NCI-H2171 treated with DMSO at 0.1 percent for 48 hours (cell line): ENCODE data around the gene PALD1.

Source experiments
- DNase-seq: peaks from one replicate; lab custom pipeline; 2025; lab: John Stamatoyannopoulos, UW

PALD1 gene

DNA sequence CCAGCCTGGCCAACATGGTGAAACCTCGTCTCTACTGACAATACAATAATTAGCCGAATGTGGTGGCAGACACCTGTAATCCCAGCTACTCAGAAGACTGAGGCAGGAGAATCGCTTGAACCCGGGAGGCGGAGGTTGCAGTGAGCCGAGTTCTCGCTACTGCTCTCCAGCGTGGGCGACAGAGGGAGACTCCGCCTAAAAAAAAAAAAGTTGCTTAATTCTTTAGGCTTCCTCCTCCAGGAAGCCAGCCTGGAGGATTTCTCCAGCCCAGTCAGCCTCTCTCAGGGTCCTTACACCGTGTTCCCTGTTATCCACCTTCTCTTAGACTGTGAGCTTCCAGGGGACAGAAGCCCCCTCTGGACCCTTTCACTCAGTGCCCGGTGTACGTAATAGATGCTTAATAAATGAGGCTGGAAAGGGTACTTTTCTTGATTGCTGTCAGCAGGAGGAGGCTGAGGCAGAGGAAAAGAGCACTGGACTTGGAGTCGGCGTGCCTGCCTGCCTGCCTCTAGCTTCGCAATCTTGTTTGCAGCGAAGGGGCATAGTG lies 20.7 kb upstream of the PALD1 start:
- DNase-seq: no peak

DNA sequence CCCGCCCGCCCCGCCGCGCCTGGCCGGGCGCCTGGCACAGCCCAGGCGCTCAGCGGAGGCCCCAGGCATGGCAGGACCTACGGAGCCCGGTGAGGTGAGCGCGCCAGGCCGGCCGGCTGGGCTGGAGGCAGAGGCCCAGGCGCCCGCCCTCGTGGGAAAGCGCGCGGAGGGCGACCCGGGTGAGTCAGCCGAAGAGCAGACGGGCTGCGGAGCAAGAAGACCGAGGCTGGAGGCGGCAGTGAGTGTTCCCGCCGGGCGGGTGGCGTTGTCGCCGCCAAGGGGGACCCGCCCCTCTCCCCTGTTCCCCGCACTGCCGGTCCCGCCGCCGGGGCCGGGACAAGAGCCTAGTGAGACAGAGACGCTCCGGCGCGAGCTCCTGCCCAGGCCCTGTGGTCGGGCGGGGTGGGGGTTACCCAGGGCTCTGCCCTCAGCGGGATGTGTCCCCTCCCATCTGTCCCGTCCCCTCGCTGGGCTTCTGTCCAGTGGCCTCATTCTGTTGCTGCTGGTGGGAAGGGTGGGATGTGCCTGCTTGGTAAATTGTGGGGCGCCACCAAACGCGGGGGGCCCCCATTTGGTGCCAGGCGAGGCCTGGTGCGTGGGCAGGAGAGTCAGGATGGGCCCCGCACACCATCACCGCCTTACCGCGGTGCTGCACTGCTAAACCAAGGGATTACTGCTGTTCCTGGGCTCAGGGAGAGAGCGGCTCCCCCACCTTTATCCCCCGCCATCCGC lies 20.1 kb upstream of the PALD1 start:
- DNase-seq: no peak

DNA sequence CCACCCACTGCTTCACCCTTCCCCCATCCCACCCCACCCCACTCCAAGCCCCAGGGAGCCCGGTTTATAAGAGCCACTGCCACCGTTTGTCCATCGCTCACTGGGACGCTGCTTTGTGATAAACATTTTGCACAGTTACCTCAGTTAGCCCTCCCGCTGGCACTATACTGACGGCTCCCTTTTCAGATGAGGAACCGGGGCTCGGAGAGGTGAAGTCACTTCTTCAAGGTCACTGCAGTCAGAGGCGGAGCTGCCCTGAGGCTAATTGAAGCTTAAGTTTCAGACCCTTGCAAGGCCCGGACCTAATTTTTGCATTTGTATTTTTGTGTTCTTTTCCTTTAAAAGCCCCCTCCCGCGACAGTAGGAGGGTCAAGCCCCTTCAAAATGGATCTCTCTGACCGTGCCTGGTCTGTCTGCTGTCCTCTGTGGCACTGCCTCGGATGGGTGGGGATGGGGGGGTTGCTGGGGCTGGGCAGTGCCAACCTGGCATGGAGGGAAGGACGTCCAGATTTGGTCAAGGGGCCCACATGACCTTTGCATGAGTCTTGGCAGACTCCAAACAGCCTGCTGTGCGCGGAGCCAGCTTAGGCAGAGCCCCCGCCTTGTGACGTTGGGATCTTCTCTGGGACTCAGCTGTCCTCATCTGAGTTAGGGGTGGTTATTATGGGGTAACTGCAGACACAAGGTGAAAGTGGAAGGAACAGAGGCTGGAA lies 19.4 kb upstream of the PALD1 start:
- DNase-seq: no peak

DNA sequence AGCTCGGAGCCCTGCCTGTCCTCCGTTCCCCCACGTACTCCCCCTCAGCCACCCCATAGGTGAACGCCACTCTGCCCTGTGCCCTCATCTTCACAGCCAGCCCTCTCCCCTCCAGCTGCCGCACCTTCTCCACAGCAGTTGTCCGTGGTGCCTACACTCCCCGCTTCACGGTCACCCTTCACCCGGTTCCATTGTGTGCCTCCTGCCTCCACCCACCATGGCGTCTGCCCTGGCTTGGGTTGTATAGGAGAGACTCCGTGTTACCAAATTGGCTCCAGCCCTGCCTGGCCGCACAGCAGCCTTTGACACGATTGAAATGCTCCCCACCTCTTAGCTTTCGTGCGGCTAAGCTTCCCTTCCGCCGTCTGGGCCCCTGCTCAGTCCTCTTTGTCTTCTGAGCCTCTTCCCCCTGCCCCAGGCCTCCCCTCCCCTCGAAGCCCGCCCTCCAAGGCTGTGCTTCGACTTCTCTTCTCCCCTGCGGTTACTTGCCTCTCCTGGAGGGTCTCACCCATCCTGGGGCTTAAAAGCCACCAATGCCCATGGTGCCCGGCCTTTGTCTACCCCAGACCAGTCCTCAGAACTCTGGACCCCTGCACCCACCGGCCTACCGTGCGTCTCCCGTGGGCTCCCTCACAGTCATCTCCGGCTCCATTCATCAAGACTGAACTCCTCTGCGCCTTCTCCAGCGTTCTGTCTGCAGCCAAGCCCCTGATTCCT lies 18.6 kb upstream of the PALD1 start:
- no peak for DNase-seq

DNA sequence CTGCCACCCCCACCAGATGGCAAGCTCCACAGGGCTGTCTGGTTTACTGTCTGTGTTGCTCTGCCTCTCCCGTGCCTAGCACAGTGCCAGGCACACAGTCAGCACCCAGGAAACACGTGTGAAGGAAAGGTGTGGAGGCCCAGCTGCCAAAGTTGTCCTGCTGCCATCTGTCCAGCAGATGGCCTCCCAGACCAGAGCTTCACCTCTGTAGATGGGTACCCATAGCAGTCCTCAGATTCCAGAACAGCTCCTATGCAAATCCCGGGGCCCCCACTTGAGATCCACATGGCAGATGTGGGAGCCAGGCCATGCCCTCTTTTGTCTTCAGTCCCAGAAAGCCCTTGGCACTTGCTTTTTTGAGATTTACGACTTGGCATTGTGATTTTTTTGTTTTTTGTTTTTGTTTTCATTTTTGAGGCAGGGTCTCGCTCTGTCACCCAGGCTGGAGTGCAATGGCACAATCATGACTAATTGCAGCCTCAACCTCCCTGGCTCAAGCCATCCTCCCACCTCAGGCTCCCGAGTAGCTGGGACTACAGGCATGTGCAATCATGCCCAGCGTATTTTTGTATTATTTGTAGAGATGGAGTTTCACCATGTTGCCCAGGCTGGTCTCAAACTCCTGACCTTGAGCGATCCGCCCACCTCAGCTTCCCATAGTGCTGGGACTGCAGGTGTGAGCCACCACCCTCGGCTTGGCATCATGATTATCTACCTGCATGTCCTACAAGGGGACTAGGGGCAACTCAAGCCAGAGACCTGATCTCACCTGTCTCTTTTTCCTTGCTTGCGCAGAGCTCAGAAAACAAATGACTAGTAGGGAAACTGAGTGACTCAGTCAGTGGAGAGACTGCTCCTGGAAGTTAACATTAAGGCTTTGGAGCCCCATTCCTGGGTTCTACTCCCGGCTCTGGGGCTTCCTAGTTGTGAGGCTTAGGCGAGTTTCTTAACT lies 16.9 kb upstream of the PALD1 start:
- DNase-seq: peak; percentile 43

DNA sequence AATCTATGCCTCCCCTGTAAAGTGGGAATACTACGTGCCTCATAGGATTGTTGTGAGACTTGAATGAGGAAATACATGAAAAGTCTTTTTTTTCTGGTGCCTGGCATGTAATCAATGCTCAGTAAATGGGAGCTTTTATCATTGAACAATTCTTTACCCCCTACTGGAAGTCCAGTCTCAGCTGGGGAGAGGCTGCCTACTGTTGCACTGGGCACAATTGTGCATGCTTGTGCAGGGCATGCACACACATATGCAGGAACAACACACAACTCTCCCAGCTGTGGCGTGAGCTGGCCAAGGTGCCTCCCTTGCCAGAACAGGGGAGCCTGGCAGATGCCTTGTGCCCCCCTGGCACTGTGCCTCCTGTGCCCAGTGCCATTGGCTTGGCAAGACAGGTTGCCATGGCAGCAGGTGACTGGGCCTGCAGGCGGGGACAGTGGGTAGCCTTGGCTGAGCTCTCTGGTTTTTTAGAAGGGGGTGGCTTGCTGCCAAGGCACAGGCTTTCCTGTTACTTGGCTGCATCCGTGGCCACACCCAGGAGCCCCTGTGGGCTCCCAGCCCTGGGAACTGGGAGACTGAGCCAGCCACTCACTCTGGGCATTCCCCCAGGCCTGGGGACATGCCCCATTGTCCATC lies 16.1 kb upstream of the PALD1 start:
- peak; percentile 55 for DNase-seq

DNA sequence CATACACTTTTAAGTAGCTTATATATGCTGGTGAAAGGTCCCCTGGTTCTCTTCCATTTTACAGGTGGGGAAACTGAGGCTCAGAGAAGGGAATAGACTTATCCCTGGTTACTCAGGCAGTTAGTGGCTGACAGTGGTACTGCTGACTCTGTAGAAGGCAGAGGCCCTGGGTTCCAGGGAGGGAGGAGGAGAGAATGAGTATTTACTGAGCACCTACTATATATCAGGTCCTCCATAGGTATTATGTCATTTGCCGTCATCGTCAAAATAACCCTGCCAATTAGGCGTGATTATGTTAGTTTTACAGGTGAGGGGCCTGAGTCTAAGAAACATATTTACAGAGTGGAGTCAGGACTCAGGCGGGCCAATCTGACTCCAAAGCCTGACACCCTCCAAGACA lies 13.3 kb upstream of the PALD1 start:
- DNase-seq: no peak

DNA sequence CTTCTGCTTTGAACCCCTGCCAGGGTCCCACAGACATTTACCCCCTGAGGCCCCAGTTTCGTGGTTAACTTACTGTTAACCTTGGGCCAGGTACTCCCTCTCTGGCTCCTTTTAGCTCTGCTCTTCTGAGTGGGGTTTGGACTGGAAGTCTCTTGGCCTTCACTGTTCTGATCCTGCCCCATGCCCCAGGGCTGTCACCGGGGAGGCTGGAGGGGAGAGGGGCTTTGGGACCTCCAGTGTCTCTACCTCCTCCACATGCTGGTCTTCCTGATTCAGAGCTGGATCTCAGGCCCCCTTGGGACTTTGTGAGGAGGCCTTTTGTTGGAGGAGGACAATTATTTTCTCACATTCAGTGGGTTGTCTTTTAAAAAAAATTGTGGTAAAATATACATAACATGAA lies 12.7 kb upstream of the PALD1 start:
- DNase-seq: no peak

DNA sequence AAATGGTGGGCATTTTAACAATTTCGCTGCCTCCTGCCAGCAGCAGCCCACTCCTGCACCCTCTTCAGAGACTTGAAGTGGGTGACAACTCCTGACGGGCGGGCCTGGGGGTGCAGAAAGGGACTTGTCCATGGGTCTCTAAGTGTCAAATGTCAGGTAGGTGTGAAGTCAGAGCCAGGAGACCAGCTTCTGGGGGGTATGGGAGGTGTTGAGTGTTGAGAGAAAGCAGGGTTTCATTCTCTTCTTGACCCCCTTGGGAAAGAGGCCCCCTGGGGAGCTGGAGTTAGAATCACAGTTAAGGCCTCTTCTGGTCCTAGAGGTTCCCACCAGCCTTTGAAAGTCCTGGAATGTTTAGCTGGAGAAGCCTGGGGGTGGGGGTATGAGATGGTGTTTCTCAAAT lies 11.6 kb upstream of the PALD1 start:
- no peak for DNase-seq

DNA sequence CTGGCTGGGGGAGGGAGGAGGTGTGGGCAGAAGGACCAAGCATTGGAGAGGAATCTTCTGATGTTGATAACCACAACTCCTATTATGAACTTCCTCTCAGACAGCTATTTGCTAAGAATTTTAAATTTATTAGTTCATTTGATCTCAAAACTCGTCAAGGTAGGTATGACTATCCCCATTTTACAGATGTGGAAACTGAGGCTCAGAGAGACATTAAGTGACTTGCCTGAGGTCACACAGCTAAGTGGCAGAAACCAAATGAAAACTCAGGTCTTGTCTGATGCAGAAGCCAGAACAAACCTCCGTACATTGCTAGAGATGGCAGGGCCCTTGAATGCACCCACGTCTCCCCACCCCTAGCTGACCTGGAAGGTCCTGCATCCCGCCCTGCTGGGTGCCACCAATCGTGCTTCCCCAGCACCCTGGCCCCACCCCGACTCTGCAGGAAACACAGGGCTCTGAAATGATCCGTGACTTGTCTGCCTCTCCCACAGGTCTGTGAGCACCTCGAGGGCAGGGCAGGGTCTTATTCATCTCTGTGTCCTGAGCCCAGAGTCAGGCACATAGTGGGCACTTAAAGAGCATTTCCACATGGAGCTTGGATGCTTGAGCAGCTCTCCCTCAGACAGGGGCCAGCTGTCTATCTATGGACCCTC lies 5.6 kb upstream of the PALD1 start:
- DNase-seq: no peak

DNA sequence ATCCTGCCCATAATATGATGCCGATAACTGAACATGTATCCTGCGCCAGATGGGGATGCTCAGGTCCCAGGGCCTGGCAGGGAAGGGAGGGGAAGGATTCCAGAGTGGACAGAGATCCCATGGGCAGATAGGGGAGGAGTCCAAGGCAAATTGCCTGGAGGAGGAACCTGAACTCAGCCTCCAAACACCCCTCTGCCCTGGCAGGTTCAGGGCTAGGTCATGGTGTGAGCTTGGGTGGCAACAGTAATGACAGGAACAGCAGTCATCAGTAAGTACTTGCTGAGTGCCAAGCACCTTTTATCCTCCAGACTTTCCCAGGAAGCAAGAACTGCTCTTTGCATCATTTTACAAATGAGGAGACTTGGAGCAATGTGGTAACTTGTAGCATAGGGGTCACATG lies 3.8 kb upstream of the PALD1 start:
- peak; percentile 51 for DNase-seq

DNA sequence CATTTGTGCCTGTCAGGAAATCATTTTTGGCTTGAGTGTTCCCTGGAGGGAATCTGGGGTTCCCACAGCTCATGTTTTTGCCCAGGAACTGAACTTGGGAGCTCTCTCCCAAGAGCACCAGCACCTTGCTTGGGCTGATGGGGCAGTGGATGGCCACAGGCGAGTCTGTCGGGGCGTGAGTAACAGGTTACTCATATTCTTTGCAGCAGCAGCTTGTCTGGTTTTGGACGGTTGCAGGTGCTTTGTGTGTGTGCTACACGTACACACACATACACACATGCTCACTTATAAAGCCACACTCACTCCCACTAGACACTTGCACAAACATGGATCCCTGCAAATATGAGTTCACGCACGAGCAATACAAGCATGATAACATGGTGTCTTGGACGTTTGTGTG lies 2.9 kb upstream of the PALD1 start:
- DNase-seq: no peak

DNA sequence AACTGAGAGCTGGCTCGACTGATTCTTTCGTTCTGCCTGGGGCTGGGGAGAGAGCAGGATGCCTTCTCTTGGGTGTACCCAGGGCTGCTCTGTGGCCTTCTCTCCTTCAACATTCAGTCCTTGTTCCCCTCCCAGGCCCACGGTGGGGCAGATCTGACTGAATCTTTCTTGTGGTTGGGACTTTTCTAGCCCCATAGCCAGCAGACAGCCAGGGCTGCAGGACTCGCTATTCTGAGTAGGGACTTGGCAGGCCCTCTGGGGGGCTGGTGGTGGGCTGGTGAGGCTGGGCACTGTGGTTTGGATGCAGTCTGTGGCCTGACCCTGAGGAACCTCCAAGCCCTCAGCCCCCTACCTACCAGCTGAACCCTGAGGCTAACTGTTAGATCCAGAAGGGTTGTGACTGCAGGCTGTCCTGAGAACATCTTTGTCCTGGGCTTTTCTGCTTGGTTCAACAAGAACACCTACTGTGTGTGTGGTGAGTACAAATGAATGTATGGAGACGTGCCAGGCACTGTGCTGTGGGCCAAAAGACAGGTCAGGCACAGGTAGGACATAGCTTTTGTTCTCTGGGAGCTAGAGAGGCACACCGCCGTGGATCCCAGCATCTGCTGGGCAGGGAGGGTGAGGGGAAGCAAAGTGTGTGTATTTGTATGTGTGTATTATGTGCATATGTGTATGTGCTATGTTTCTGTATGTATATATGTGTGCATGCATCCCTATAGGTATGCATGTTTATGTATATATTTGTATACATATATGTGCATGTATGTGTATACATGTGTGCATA lies 2.1 kb upstream of the PALD1 start:
- DNase-seq: no peak

DNA sequence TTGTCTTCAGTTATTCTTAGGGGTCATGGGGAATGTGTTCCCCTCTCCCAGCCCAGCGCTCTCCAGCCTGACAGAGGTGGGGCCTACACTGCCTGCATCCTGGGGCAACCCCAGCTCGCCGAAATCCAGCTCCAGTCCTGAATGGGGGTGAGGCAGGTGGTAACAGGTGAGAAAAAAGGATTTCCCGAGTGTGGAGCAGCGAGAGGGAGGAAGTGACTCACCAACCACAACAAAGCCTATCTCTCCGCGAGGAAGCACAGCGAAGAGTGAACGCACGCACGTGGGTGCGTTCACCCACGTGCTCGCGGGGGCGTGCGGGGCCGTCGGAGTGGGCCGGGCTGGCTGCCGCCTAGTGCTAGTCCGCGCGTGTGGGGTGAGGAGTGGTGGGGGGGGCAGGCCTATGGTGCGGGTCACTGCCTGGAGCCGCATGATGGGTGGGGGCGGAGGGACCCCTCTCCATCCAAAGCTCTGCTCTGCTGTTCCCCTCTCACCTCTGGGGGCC lies 855 bp upstream of the PALD1 start:
- no peak for DNase-seq

DNA sequence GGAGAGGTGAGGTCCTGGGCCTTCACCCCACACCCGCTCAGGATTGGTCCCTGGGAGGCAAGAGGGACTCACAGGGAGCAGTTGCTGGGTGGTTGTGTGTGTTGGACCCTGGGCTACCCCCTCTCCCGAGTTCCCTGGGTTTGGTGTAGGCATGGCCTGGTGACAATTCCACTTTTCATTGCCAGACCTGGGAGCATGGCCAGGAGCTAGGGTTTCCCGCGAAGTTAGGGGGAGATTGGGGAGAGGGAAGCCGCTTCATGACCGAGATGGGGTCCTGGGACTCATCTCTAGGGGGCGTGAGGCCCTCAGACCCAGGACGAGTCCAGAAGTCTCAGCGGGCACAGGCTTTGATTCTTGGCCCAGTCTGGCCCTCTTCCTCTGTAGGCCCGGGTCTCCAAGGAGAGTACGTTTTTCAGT lies 606 bp downstream of the PALD1 start:
- no peak for DNase-seq

DNA sequence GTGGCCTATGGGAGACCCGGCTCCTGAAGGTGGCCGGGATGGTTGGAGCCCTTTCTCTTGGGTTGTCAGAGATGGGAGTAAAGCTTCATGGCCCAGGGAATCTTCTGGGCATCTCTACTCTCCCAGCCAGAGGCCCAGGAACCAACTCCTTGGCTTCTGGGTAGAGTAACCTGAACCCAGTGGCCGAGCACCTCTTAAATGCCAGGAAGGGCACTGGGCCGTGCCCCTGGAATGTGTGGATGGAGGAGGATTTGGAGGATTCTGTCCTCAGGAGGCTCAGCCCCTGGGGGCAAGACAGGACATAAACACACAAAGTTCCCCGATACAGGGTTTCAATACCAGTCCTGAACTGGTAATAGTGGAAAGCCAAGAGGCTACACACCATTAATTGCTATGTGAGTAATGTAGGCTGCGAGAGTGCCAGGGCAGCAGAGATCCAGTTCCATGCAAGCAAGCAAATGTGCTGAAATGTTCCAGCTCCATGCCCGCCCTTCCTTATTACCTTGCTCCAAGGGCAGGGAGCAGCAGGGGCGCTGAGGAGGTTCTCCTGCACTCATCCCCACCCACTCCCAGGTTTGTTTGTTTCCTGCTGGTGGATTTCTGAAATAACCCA lies 1.2 kb downstream of the PALD1 start:
- DNase-seq: no peak

DNA sequence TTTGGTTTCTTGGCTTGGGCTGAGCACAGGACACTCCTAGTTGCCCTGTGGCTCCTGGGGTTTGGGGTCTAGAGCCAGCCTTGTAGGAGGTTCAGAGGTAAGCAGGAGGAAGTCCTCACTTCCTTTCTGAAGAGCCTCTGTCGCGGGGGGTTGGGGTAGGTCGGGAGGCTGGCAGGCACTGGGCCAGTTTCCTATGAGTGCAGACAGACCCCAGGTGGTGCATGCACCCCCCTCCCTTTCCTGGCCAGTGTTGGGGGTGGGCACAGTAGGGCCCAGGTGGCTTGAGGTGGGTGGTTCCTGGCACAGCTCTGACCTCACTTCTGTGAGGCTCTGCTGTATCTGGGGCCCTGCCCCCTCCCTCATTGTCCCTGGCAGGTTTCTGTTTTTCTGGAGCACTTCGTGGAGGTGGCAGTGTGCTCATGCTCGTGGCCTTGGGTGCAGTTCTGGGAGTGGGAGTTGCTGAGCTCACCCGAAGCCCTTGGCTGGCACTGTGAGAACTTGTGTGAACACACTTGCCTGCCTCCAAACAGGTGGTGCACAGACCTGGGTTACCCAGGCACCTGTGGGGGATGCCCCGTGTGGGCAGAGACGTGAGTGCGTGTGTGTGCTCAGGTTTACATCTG lies 1.8 kb downstream of the PALD1 start:
- peak; percentile 33 for DNase-seq

DNA sequence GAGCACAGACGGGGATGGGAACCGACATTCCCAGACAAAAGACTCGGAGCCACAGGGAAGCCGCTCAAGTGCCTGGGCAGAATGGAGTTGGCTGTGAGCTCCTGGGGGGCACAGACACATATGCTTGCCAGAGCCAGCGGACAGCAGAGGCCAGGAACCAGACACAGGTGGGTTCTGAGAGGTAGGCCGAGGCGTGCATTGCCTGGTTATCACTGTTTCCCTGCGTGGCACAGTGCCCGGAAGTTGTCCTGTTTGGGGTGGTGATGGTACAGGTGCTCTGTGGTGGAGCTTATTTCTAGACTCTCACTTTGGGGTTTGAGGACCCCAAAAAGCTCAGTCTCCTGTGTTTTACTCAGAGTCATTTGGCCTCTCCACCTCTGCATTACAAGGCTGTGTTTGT lies 2.5 kb downstream of the PALD1 start:
- DNase-seq: no peak
